ENCODE data around the gene EVC2.
"Not testable (repeated sequence)": the region's sequence is repeated elsewhere in the genome, so short reads cannot be mapped to it uniquely, and the experiment has no call there.

DNA sequence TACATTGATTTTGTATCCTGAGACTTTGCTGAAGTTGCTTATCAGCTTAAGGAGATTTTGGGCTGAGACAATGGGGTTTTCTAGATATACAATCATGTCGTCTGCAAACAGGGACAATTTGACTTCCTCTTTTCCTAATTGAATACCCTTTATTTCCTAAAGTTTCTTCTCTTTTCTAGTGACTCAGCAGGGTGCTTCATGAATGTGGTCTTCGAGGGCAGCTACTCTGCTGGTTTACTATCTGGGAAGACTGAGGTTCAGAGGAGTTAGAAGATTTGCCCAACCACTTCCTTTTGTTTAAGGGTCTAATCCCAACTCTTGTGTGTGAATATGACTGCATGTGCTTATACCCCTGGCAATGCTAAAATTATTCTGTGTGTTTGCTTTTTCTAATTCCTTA is 20.1 kb upstream of the EVC2 start:
- not testable (repeated sequence) for TF ChIP-seq CTCF (IDR thresholded peaks at IDR 0.05); EZH2 (IDR thresholded peaks at IDR 0.05; ENCODE audit: borderline replicate concordance, insufficient read depth, low read depth, low read length, poor library complexity, severe bottlenecking)
